HepG2 (cell line): ENCODE data around the gene KRT38. TPM values are rescaled to one million over a fixed set of nuclear protein-coding genes. Genes with fewer than 3 reads are reported as not detected.

Source experiments
- ATAC-seq: fragments of 200-7000 bp; cut with Tn5 transposase; 3 replicates; pipeline ENCODE4 v1.9.1; 2020; ENCODE audit warnings: mild to moderate bottlenecking, moderate library complexity
- BruUV-seq: library from RNA; stranded (reverse); fragments of 400-500 nt; replicated peaks from 2 replicates; lab custom pipeline; 2021; lab: Mats Ljungman, UMichigan
- CTCF ChIA-PET: fragments of 300-600 bp; formaldehyde crosslinking; extraction: SDS; loops from one replicate; lab custom pipeline; 2021; ENCODE audit warnings: low total read pairs, inconsistent platforms, low intra/inter-chr PET ratio; lab: Yijun Ruan, JAX
- POLR2A ChIA-PET: fragments of 350-600 bp; sonication (Branson Sonifier 250); formaldehyde crosslinking; loops from one replicate; lab custom pipeline; 2020; ENCODE audit warnings: antibody characterized with exemption, inconsistent platforms; lab: Yijun Ruan, JAX
- DNase-seq: peaks from one replicate; pipeline ENCODE4 v3.0.0-alpha.2; 2015; ENCODE audit warnings: low spot score
- FAIRE-seq: peaks from 3 replicates; lab custom pipeline; 2011; peaks lifted over from hg19 to GRCh38; lab: Jason Lieb, UNC
- H2AFZ ChIP-seq: one replicate; pipeline ENCODE4 v1.6.1; 2011; ENCODE audit warnings: low read length, inconsistent platforms
- H3K27ac ChIP-seq: fragments of 300-600 bp; 3 replicates; pipeline ENCODE4 v1.8.0; 2011; ENCODE audit warnings: mixed run types, mild to moderate bottlenecking, mixed read lengths, low read length, inconsistent platforms; ENCODE audit not compliant: insufficient read depth; ENCODE audit errors: extremely low read length
- H3K27me3 ChIP-seq, 2 experiments: fragments of 200-600 bp in 1 of 2; 2 replicates in 1 of 2; 3 replicates in 1 of 2; pipeline versions ENCODE4 v1.6.0 to v1.8.0; 2011; ENCODE audit warnings: low read length in 2 of 2, mild to moderate bottlenecking in 2 of 2, moderate library complexity in 2 of 2, inconsistent platforms in 1 of 2; ENCODE audit not compliant: insufficient read depth in 2 of 2, control insufficient read depth in 1 of 2
- H3K36me3 ChIP-seq, 2 experiments: fragments of 200-600 bp in 1 of 2; replicated peaks in 1 of 2; 2 replicates in 1 of 2; 3 replicates in 1 of 2; pipeline versions ENCODE4 v1.5.1 to v1.8.0; 2011; ENCODE audit warnings: low read length in 2 of 2, inconsistent platforms in 1 of 2; ENCODE audit not compliant: insufficient read depth in 2 of 2, control insufficient read depth in 1 of 2
- H3K4me1 ChIP-seq: 2 replicates; pipeline ENCODE4 v1.5.1; 2012; ENCODE audit warnings: low read length, inconsistent platforms; ENCODE audit not compliant: insufficient read depth
- H3K4me2 ChIP-seq: 2 replicates; pipeline ENCODE4 v1.6.0; 2011; ENCODE audit warnings: low read depth, low read length, inconsistent platforms
- H3K4me3 ChIP-seq, 3 experiments: fragments of 200-600 bp in 1 of 3; sonication (generic), shearing (Covaris generic) in 1 of 3; replicated peaks in 1 of 3; 2 replicates each; pipeline ENCODE4 v1.5.1; 2011 to 2016; ENCODE audit warnings: low read length in 3 of 3, inconsistent platforms in 2 of 3, low read depth in 2 of 3, mild to moderate bottlenecking in 2 of 3, control low read depth in 1 of 3, mixed read lengths in 1 of 3; ENCODE audit not compliant: insufficient read depth in 1 of 3
- H3K79me2 ChIP-seq: one replicate; pipeline ENCODE4 v1.6.1; 2011; ENCODE audit warnings: low read length, inconsistent platforms; ENCODE audit not compliant: insufficient read depth
- H3K9ac ChIP-seq: 2 replicates; pipeline ENCODE4 v1.6.0; 2011; ENCODE audit warnings: mild to moderate bottlenecking, low read depth, low read length, inconsistent platforms; ENCODE audit not compliant: insufficient read depth
- H3K9me3 ChIP-seq: 2 replicates; pipeline ENCODE4 v1.5.1; 2012; ENCODE audit warnings: mild to moderate bottlenecking, low read length
- H4K20me1 ChIP-seq: 2 replicates; pipeline ENCODE4 v1.6.0; 2011; ENCODE audit warnings: inconsistent platforms, mild to moderate bottlenecking, low read length, moderate library complexity; ENCODE audit not compliant: insufficient read depth
- CAMTA2 ChIP-seq: sonication (generic); formaldehyde crosslinking; IDR thresholded peaks from 2 replicates; pipeline ENCODE4 v1.4.0; 2020; ENCODE audit warnings: mild to moderate bottlenecking, missing genetic modification reagents, borderline replicate concordance
- CHCHD3 ChIP-seq: sonication (generic); formaldehyde crosslinking; IDR thresholded peaks from 2 replicates; pipeline ENCODE4 v1.8.0; 2022; ENCODE audit warnings: mild to moderate bottlenecking, missing genetic modification reagents, moderate library complexity
- GABPB1 ChIP-seq: IDR thresholded peaks from 2 replicates; pipeline ENCODE4 v1.6.1; 2016; ENCODE audit warnings: mild to moderate bottlenecking, missing genetic modification reagents, moderate library complexity, missing compliant biosample characterization
- LCORL ChIP-seq, 2 experiments: fragments of 450-650 bp in 1 of 2; sonication (generic) in 1 of 2; formaldehyde crosslinking in 1 of 2; IDR thresholded peaks; 2 replicates each; pipeline versions ENCODE4 v1.5.0 to v1.6.1; 2017 to 2020; ENCODE audit warnings: antibody characterized with exemption in 1 of 2, missing genetic modification reagents in 1 of 2
- PRDM15 ChIP-seq: sonication (generic); formaldehyde crosslinking; IDR thresholded peaks from 2 replicates; pipeline ENCODE4 v1.4.0; 2020; ENCODE audit warnings: missing genetic modification reagents
- RFX3 ChIP-seq: IDR thresholded peaks from 2 replicates; pipeline ENCODE4 v1.6.1; 2016; ENCODE audit warnings: missing biosample characterization, missing genetic modification reagents
- RXRA ChIP-seq: sonication (generic); formaldehyde crosslinking; IDR thresholded peaks from 2 replicates; pipeline ENCODE4 v1.5.1; 2020; ENCODE audit warnings: missing genetic modification reagents
- SMC3 ChIP-seq: IDR thresholded peaks from 2 replicates; pipeline ENCODE4 v1.6.1; 2011; ENCODE audit warnings: low read length, improper control_type of control experiment
- SNRNP70 ChIP-seq: fragments of 200-400 bp; formaldehyde crosslinking; IDR thresholded peaks from 2 replicates; pipeline ENCODE4 v1.6.1; 2017; ENCODE audit warnings: mild to moderate bottlenecking, low read depth, low read length, moderate library complexity
- TBP ChIP-seq: sonication (generic); formaldehyde crosslinking; IDR thresholded peaks from 2 replicates; pipeline ENCODE4 v1.5.0; 2020; ENCODE audit warnings: missing genetic modification reagents
- XBP1 ChIP-seq: sonication (generic); formaldehyde crosslinking; IDR thresholded peaks from 2 replicates; pipeline ENCODE4 v1.5.0; 2020; ENCODE audit warnings: missing genetic modification reagents
- ZNF264 ChIP-seq: sonication (generic); formaldehyde crosslinking; IDR thresholded peaks from 2 replicates; pipeline ENCODE4 v1.4.0; 2020; ENCODE audit warnings: missing genetic modification reagents
- ZNF652 ChIP-seq: IDR thresholded peaks from 2 replicates; pipeline ENCODE4 v1.6.1; 2016; ENCODE audit warnings: low read depth, borderline replicate concordance
- ZNF781 ChIP-seq: sonication (generic); formaldehyde crosslinking; IDR thresholded peaks from 2 replicates; pipeline ENCODE4 v1.5.1; 2020; ENCODE audit warnings: borderline replicate concordance, mild to moderate bottlenecking, missing genetic modification reagents; ENCODE audit errors: not compliant biosample characterization
- WGBS: methylation state at CpG from one replicate; pipeline ENCODE4 v1.1.6; 2017; ENCODE audit warnings: low lambda C conversion rate; 5-methylcytosine and 5-hydroxymethylcytosine counted together
- in situ Hi-C: cut with HindIII; loops from 2 replicates; pipeline ENCODE4 v1.10.0; 2017; ENCODE audit warnings: low pct_unique_long_range_greater_than_20kb; ENCODE audit not compliant: extremely low pct_ligation_motif_present
- intact Hi-C: fragments of 100-400 bp; cut with micrococcal nuclease; formaldehyde crosslinking; loops from one replicate; pipeline ENCODE4 v1.10.0; 2022; ENCODE audit not compliant: unreplicated experiment
- polyA plus RNA-seq, 8 experiments: library from polyadenylated mRNA; depleted of rRNA in 3 of 8; stranded (reverse) in 7 of 8; unstranded in 1 of 8; fragments of >200 nt; fragmentation: Illumina TruSeq in 4 of 8; extraction: Trizol in 4 of 8; gene quantifications; 2 replicates each; pipeline versions ENCODE4 v1.2.1 to v1.2.3, GENCODE V29; 2011 to 2016; ENCODE audit warnings: low read depth in 4 of 8, missing spikeins in 1 of 8, mixed read lengths in 1 of 8; ENCODE audit not compliant: insufficient read depth in 1 of 8
- total RNA-seq, 5 experiments: library from RNA; depleted of rRNA; stranded (reverse); fragments of >200 nt; fragmentation: Illumina TruSeq; extraction: Trizol; gene quantifications; 2 replicates each; pipeline ENCODE4 v1.2.3, GENCODE V29; 2016; ENCODE audit warnings: low read depth in 1 of 5

The KRT38 gene
- total and polyA plus RNA-seq, 2 of the 13 experiments (the other 11 are each of a cell fraction or from before 2014, with no cell fraction given) = not detected

- TF ChIP-seq PRDM15 (CRISPR knock-in tag) (no peak), SMC3 (no peak), TBP (CRISPR knock-in tag) (no peak), ZNF652 (no peak), ZNF781 (CRISPR knock-in tag) (no peak), CHCHD3 (CRISPR knock-in tag) (no peak), RXRA (CRISPR knock-in tag) (no peak), XBP1 (CRISPR knock-in tag) (no peak)
Observed at GRCh38 chr17:41446806-41447205, 6.0 kb upstream of the KRT38 start (continued).

GRCh38 chr17:41444640-41445039 is 3.9 kb upstream of the KRT38 start:
- BruUV-seq = no TSS peak
- H3K4me3 ChIP-seq = no peak overlapping the region
- CTCF ChIA-PET = no interaction called here
- no peak for ATAC-seq
- in situ Hi-C loops = no loop called here
- H3K36me3 ChIP-seq = no peaks in the 10 kb centered on the region
- WGBS = 30% methylated on average over 3 of the region's 3 CpGs
- no peak for FAIRE-seq
- DNase-seq = no peak
- H3K27me3 ChIP-seq = no peaks in the 10 kb centered on the region; a peak in 1 of 5 replicates
- no peak overlapping the region for H3K4me2 ChIP-seq
- POLR2A ChIA-PET = no interaction called here
- intact Hi-C loops = no loop called here
- no peak overlapping the region for H3K27ac ChIP-seq
- H3K9ac ChIP-seq = no peak overlapping the region
- H3K79me2 ChIP-seq = no peaks in the 10 kb centered on the region
- no peaks in the 10 kb centered on the region for H4K20me1 ChIP-seq
- TF ChIP-seq SNRNP70 (no peak), LCORL (IDR thresholded peaks at IDR 0.05) (no peak), LCORL (CRISPR knock-in tag; IDR thresholded peaks at IDR 0.05) (no peak), CAMTA2 (CRISPR knock-in tag) (no peak), GABPB1 (CRISPR knock-in tag) (no peak), ZNF264 (CRISPR knock-in tag) (no peak), RFX3 (CRISPR knock-in tag) (no peak)
- peaks cover 2% of the 10 kb centered on the region; the same call in 1 of the 2 replicates for H3K4me1 ChIP-seq
- H2AFZ ChIP-seq = no peak overlapping the region
- H3K9me3 ChIP-seq = no peaks in the 10 kb centered on the region
